Measurements from ENCODE around the gene C1QTNF8. TPM values are rescaled to one million over a fixed set of nuclear protein-coding genes. Genes with fewer than 3 reads are reported as not detected.

Gene C1QTNF8
- total RNA-seq, 4 donors from 2014 or later: not detected

- in situ Hi-C loops (cut with MboI; ENCODE audit: low pct_ligation_motif_present in 1 of 4, low pct_unique_long_range_greater_than_20kb in 1 of 4, low sequenced_read_pairs in 3 of 4) (loop anchor here in 2 of 4 donors (25.0 kb wide), 1 partner anchor 247 kb away; the partner anchor contains the start of gene GNG13 (in 2 of the 2)), intact Hi-C loops (cut with DNase I; ENCODE audit: low total_unique reads) (loop anchor here (5.0 kb wide), 1 partner anchor 252 kb away; no protein-coding TSS in a partner anchor)
- Histone ChIP-seq H3K27me3 (peaks cover 30% of the 10 kb centered on the region), H3K4me3 (no peak overlapping the region), H3K36me3 (no peaks in the 10 kb centered on the region), H3K4me1 (peaks cover 0 to 4% (median 0%) of the 10 kb centered on the region in 4 donors), H3K9me3 (no peaks in the 10 kb centered on the region), H3K27ac (no peak overlapping the region)
- DNase-seq: no peak
- TF ChIP-seq POLR2A (IDR thresholded peaks at IDR 0.05): no peak
- no peak for TF ChIP-seq POLR2AphosphoS5 (IDR thresholded peaks at IDR 0.05)
- TF ChIP-seq EP300 (IDR thresholded peaks at IDR 0.05; ENCODE audit: low read depth): no peak
- no peak for TF ChIP-seq CTCF (IDR thresholded peaks at IDR 0.05)
- 59 to 76% methylated on average over 2 to 3 of the region's 3 CpGs for WGBS, 2 donors (ENCODE audit: low coverage in 1 of 2)
Measured at GRCh38 chr16:1059310-1059709, 36.7 kb downstream of the C1QTNF8 start.

- in situ Hi-C loops (cut with MboI; ENCODE audit: low pct_ligation_motif_present in 1 of 4, low pct_unique_long_range_greater_than_20kb in 1 of 4, low sequenced_read_pairs in 3 of 4) (loop anchor here in 2 of 4 donors (25.0 kb wide), 1 partner anchor 246 kb away; the partner anchor contains the start of gene GNG13 (in 2 of the 2)), intact Hi-C loops (cut with DNase I; ENCODE audit: low total_unique reads) (loop anchor here (5.0 kb wide), 1 partner anchor 251 kb away; no protein-coding TSS in a partner anchor)
- no peak for DNase-seq
- no peaks in the 10 kb centered on the region for H3K36me3 ChIP-seq
- peaks cover 0 to 4% (median 0%) of the 10 kb centered on the region in 4 donors for H3K4me1 ChIP-seq
- H3K9me3 ChIP-seq: no peaks in the 10 kb centered on the region
- 72% methylated on average over 13 of the region's 14 CpGs; no CpG with 5 or more reads in 1 of the 2 donors for WGBS, 2 donors (ENCODE audit: low coverage in 1 of 2)
- H3K27ac ChIP-seq: no peak overlapping the region
- TF ChIP-seq CTCF (IDR thresholded peaks at IDR 0.05): no peak
- TF ChIP-seq POLR2A (IDR thresholded peaks at IDR 0.05): no peak
- no peak for TF ChIP-seq EP300 (IDR thresholded peaks at IDR 0.05; ENCODE audit: low read depth)
- TF ChIP-seq POLR2AphosphoS5 (IDR thresholded peaks at IDR 0.05): no peak
- H3K27me3 ChIP-seq: peaks cover 37% of the 10 kb centered on the region
- H3K4me3 ChIP-seq: no peak overlapping the region
Measured at GRCh38 chr16:1058216-1058615, 37.8 kb downstream of the C1QTNF8 start.

GRCh38 chr16:1057252-1057932, 38.7 kb downstream of the C1QTNF8 start:
- intact Hi-C loops (cut with DNase I; ENCODE audit: low total_unique reads) (loop anchor here (5.0 kb wide), 1 partner anchor 250 kb away; no protein-coding TSS in a partner anchor), in situ Hi-C loops (cut with MboI; ENCODE audit: low pct_ligation_motif_present in 1 of 4, low pct_unique_long_range_greater_than_20kb in 1 of 4, low sequenced_read_pairs in 3 of 4) (loop anchor here in 2 of 4 donors (25.0 kb wide), 1 partner anchor 245 kb away; the partner anchor contains the start of gene GNG13 (in 2 of the 2))
- H3K4me1 ChIP-seq: peaks cover 0 to 4% (median 0%) of the 10 kb centered on the region in 4 donors
- DNase-seq: peak; percentile 47
- no peak overlapping the region for H3K4me3 ChIP-seq
- WGBS, 2 donors (ENCODE audit: low coverage in 1 of 2): 20% methylated on average over 19 of the region's 33 CpGs; no CpG with 5 or more reads in 1 of the 2 donors
- H3K36me3 ChIP-seq: no peaks in the 10 kb centered on the region
- TF ChIP-seq POLR2A (IDR thresholded peaks at IDR 0.05) (no peak), CTCF (IDR thresholded peaks at IDR 0.05) (peak; percentile 79 to 94 (median 91))
- no peaks in the 10 kb centered on the region for H3K9me3 ChIP-seq
- no peak overlapping the region for H3K27ac ChIP-seq
- H3K27me3 ChIP-seq: peaks cover 40% of the 10 kb centered on the region

GRCh38 chr16:1056196-1056595, 39.8 kb downstream of the C1QTNF8 start:
- H3K9me3 ChIP-seq: no peaks in the 10 kb centered on the region
- 53% methylated on average over 8 of the region's 8 CpGs; no CpG with 5 or more reads in 1 of the 2 donors for WGBS, 2 donors (ENCODE audit: low coverage in 1 of 2)

More at GRCh38 chr16:1056196-1056595, 39.8 kb downstream of the C1QTNF8 start:
- H3K27ac ChIP-seq: no peak overlapping the region
- no peak overlapping the region for H3K4me3 ChIP-seq
- H3K4me1 ChIP-seq: peaks cover 0 to 4% (median 0%) of the 10 kb centered on the region in 4 donors
- TF ChIP-seq EP300 (IDR thresholded peaks at IDR 0.05; ENCODE audit: low read depth): no peak
- TF ChIP-seq POLR2AphosphoS5 (IDR thresholded peaks at IDR 0.05): no peak
- TF ChIP-seq POLR2A (IDR thresholded peaks at IDR 0.05): no peak
- in situ Hi-C loops (cut with MboI; ENCODE audit: low pct_ligation_motif_present in 1 of 4, low pct_unique_long_range_greater_than_20kb in 1 of 4, low sequenced_read_pairs in 3 of 4): loop anchor here in 2 of 4 donors (25.0 kb wide), 1 partner anchor 244 kb away; the partner anchor contains the start of gene GNG13 (in 2 of the 2)
- H3K27me3 ChIP-seq: peaks cover 44% of the 10 kb centered on the region
- no peaks in the 10 kb centered on the region for H3K36me3 ChIP-seq
- intact Hi-C loops (cut with DNase I; ENCODE audit: low total_unique reads): loop anchor here (5.0 kb wide), 1 partner anchor 249 kb away; no protein-coding TSS in a partner anchor
- DNase-seq: no peak
